Neuron (in vitro differentiated cells): ENCODE results near the gene ARHGEF4.

Experiments
- H2AFZ ChIP-seq: one replicate; pipeline ENCODE4 v1.6.1; 2013; ENCODE audit warnings: low read depth, mild to moderate bottlenecking, inconsistent platforms, low read length, moderate library complexity
- H3K27me3 ChIP-seq: one replicate; pipeline ENCODE4 v1.6.1; 2013; ENCODE audit warnings: low read length; ENCODE audit not compliant: insufficient read depth
- H3K36me3 ChIP-seq: one replicate; pipeline ENCODE4 v1.6.1; 2013; ENCODE audit warnings: low read length; ENCODE audit not compliant: insufficient read depth
- H3K4me1 ChIP-seq: one replicate; pipeline ENCODE4 v1.6.1; 2013; ENCODE audit warnings: low read length; ENCODE audit not compliant: insufficient read depth
- H3K4me3 ChIP-seq: 2 replicates; pipeline ENCODE4 v1.5.1; 2013; ENCODE audit warnings: mild to moderate bottlenecking, low read length, moderate library complexity
- H3K9me3 ChIP-seq: one replicate; pipeline ENCODE4 v1.6.1; 2013; ENCODE audit warnings: low read length

The ARHGEF4 gene

DNA sequence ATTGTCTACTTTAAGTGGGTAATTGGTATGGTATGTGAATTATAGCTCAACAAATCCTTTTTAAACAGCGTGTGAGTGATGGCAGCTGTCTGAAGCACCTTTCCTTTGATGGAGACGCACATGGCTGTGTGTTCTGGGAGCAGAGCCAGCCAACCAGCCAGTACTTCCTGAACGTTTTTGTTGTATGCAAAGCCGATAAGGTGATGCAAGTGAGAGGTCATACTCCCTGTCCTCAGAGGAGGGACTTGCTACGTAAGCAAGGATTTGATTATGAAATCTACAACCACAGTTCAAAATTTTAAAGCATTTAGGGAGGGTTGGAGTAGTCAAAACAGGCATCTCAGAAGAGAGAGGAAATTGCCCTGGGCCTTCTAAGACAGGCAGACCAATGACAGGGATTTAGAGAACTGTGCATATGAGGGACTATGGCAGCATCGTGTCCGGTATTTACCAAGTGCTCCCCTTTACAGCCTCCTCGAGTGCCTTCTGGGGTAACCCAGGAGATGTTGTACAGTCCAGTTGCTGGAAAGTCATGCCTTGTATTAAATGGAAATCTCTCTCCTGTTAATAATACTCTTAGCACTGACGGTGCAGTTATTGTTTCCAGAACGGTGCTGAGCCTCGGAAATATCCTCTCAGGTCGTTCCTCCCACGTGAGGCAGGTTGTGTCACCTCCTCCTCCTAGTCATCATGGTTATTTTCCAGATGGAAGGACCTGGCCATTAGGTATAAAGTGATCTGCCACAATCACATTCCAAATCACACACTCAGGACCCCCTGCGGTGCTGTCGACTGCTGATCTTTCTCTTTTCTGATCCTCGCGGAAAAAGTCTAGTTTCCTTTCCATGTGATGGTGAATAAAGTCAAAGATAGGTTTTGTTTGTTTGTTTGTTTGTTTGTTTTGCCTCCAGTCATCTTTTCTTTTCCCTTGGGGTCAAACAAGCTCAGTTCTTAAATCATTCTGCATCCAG, 28.4 kb downstream of the ARHGEF4 start:
- H3K36me3 ChIP-seq, result no peaks in the 10 kb centered on the region
- H3K9me3 ChIP-seq, result no peaks in the 10 kb centered on the region
- no peaks in the 10 kb centered on the region for H3K4me1 ChIP-seq
- H3K4me3 ChIP-seq, result no peak overlapping the region
- no peak overlapping the region for H2AFZ ChIP-seq
- no peaks in the 10 kb centered on the region for H3K27me3 ChIP-seq

DNA sequence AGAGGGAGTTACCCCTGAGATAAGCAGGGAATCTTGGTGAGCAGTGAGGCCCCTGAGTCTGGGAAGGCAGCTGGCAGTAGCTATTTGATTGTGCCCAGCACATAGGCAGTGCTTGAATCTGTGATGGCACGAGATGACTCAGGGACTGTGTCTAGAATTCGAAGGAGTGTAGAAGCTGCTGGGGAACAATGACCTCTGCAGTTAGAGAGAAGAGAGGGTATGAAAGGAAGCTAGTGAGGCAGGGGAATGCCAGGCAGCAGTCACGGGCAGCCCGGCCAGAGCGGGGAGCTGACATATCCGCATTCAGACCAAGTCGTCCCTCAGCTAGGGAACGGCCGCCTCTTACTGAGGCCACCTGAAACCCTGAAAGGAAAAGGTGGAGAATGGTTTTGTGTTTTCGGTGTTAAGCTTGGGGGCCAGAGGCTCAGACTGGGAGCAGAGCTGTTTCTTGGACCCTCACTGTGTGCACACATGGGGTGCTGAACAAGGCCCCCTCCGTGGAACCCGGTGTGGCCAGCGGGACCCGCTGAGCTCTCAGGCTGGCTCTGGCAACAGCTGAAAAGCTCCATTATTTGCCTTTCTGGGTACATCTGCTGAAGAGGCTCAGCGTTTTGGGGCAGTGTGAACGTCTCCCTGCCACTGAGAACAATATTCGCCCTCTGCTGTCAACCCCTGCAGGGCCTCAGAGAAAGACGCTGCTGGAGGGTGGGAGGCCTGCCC, 32.9 kb downstream of the ARHGEF4 start:
- Histone ChIP-seq H3K4me1 (peaks cover 7% of the 10 kb centered on the region), H2AFZ (no peak overlapping the region), H3K36me3 (no peaks in the 10 kb centered on the region), H3K9me3 (no peaks in the 10 kb centered on the region), H3K4me3 (no peak overlapping the region), H3K27me3 (no peaks in the 10 kb centered on the region)

DNA sequence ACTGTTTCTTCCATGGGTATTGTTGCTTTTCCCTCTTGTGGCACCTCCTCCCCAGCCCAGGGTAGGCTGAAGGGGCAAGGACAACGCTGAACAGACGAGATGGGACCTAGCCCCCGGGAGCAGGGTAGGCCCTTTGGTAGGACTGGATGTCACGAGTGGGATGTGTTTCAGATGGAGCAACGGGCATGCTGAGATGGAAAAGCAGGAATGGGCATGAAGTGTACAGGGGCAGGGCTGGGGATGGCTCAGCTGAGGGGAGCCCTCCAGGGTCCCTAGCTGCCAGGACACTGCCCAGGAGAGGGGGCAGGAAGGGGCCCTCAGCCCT, 33.4 kb downstream of the ARHGEF4 start:
- Histone ChIP-seq H3K4me1 (peaks cover 7% of the 10 kb centered on the region), H2AFZ (no peak overlapping the region), H3K36me3 (no peaks in the 10 kb centered on the region), H3K9me3 (no peaks in the 10 kb centered on the region), H3K27me3 (no peaks in the 10 kb centered on the region), H3K4me3 (no peak overlapping the region)

DNA sequence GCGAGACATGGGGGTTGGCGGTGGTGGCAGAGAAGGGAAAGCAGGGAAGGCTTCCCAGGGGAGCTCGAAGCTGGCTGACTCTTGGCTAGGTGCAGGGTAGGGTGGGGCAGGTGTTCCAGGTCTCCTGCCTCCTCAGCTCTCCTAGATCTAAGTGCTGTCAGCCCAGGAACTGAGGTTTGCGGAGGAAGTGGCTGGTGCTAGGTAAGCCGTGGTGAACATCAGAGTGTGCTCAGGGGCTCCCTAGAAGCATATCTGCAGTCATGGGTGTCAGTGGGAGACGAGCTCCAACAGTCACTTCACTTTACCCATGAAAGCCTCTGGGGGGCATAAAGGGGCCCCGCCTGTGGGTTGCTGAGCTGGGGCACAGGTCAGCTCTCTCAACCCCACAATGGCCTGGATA, 34.1 kb downstream of the ARHGEF4 start:
- peaks cover 7% of the 10 kb centered on the region for H3K4me1 ChIP-seq
- H3K27me3 ChIP-seq, result no peaks in the 10 kb centered on the region
- no peak overlapping the region for H2AFZ ChIP-seq

DNA sequence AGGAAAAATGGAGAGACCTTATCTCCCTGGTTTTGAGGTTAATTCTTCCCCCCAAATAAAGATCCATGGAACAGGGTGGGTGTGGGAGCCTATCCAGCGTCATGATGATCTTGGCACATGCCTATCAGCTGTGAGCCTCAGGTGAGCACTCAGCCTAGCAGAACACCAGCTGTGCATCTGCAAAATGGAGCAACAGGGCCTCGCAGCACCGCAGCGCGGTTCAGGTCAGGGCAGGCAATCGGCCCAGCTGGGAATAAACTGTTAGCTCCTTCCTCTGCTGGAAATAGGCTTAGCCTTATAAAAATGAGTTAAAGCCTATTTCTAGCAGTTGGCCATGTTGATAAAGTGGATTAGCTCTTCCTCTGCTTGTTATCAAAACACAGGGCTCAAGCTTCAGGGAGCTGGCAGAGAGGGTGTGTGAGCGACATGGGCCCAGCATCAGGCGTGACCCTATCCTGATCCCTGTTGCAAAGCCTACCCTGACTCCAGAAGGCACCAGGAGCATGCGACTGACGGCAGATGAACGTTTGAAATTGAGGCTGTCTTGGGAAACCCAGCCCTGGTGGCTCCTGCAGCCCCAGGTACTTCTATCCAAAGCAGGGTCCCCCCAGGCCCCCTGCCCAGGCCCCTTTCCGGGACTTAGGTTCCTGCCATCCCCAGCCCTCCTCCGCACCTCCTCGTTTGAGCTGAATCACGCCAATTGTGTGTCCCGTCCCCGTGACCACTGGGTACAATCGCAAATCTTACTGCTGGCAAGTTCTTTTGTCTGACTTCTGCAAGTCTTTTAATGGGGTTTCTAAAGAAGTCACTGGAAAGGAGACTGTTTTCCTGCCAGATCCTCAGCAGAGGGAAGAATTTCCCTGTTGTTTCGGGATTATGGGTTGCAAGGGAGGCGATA, 35.4 kb downstream of the ARHGEF4 start:
- no peaks in the 10 kb centered on the region for H3K27me3 ChIP-seq
- H2AFZ ChIP-seq, result peak overlapping the region; percentile 29
- no peak overlapping the region for H3K4me3 ChIP-seq
- H3K4me1 ChIP-seq, result peaks cover 7% of the 10 kb centered on the region
- no peaks in the 10 kb centered on the region for H3K36me3 ChIP-seq
- no peaks in the 10 kb centered on the region for H3K9me3 ChIP-seq

More for the DNA sequence above, 34.1 kb downstream of the ARHGEF4 start:
- Histone ChIP-seq H3K4me3 (no peak overlapping the region), H3K36me3 (no peaks in the 10 kb centered on the region), H3K9me3 (no peaks in the 10 kb centered on the region)

DNA sequence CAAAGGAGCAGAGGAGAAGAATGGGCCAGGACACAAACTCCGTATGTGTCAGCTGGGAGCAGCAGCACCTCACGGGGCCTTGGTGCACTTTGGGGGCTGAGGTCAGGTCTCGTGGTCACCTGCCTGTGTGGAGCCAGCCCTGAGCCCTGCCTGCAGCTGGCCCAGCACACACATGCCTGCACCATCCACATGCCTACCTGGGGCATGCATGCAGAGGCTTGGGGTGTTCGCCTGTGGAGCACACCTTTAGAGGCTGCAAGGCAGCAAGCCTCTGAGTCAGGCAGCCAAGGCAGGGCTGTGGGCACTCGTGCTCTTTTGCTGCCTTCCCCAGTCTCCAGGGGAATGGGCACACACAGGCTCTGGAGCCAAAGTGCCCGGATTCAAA, 36.0 kb downstream of the ARHGEF4 start:
- H3K27me3 ChIP-seq, result no peaks in the 10 kb centered on the region

DNA sequence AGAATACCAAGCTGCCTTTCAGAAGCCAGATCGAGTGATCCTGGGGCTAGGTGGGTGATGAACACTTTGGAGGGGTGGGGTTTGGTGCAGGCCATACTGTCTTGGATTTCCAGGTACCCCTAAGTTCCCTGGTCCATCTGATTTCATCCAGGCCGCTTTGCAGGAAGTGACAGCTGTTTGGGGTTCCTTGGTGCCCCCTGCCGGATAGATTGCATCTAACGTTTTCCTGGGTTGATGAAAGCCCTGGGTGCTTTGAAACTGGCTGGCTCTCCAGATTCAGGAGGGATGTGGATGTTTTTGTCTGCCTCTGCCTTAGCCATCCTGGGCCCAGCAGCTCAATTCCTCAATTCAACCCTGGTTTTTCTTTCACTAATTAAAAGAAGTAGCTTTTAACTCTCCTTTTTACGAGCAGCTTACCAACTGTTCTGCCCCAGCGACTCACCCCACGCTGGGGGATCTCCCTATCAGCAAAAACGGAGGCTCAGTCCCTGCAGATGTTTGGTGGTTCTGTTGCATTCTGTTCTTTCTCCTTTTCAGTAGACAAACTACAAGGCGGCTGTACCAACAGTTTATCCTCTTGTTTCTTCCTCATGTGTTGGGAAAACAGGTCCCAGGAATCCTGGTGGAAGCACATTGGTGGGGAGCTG, 37.1 kb downstream of the ARHGEF4 start:
- no peaks in the 10 kb centered on the region for H3K27me3 ChIP-seq

More for the DNA sequence above, 36.0 kb downstream of the ARHGEF4 start:
- peaks cover 7% of the 10 kb centered on the region for H3K4me1 ChIP-seq
- H3K36me3 ChIP-seq, result no peaks in the 10 kb centered on the region
- peak overlapping the region; percentile 29 for H2AFZ ChIP-seq
- no peaks in the 10 kb centered on the region for H3K9me3 ChIP-seq
- no peak overlapping the region for H3K4me3 ChIP-seq

DNA sequence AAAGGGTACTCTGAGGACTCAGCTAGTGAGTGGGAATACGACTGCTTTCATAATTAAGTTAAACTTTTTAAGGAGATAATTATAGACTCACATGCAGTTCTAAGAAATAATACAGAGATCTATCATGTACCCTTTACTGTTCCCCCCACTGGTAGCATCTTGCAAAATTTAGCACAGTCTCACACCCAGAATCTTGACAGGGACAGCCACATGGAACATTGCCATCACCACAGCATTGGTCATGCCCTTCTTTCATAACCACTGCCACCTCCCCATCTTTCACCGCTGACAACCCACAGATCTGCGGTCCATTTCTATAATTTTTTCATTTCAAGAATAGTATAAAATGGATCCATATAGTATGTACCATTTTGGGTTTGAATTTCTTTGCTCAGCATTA, 37.8 kb downstream of the ARHGEF4 start:
- Histone ChIP-seq H3K4me3 (no peak overlapping the region), H3K27me3 (no peaks in the 10 kb centered on the region), H3K36me3 (no peaks in the 10 kb centered on the region)

More for the DNA sequence above, 37.1 kb downstream of the ARHGEF4 start:
- no peaks in the 10 kb centered on the region for H3K9me3 ChIP-seq
- no peak overlapping the region for H3K4me3 ChIP-seq
- no peak overlapping the region for H2AFZ ChIP-seq
- no peaks in the 10 kb centered on the region for H3K36me3 ChIP-seq
- peaks cover 7% of the 10 kb centered on the region for H3K4me1 ChIP-seq

DNA sequence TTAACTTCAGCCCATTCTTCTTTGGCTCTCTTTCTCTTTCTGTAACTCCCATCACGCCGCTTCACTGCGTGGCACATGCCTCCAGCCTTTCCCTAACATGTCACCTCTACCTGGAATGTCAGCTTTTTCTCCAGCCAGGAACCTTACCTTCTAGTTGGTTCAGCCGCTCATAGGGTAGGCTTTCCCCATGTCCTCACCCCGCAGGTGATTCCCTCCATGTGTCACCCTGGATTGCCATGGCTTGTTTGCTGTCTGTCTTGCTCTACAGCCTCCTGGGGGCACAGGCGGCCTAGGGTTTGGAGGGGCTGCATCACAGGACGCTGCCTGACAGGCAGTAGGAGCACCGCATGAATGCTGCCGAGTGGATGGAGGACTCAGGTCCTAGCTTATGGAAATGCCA, 39.2 kb downstream of the ARHGEF4 start:
- no peak overlapping the region for H2AFZ ChIP-seq
- H3K36me3 ChIP-seq, result no peaks in the 10 kb centered on the region
- H3K9me3 ChIP-seq, result no peaks in the 10 kb centered on the region
- peaks cover 7% of the 10 kb centered on the region for H3K4me1 ChIP-seq
- H3K4me3 ChIP-seq, result no peak overlapping the region
- no peaks in the 10 kb centered on the region for H3K27me3 ChIP-seq

More for the DNA sequence above, 37.8 kb downstream of the ARHGEF4 start:
- H3K9me3 ChIP-seq, result no peaks in the 10 kb centered on the region
- peaks cover 7% of the 10 kb centered on the region for H3K4me1 ChIP-seq
- no peak overlapping the region for H2AFZ ChIP-seq

DNA sequence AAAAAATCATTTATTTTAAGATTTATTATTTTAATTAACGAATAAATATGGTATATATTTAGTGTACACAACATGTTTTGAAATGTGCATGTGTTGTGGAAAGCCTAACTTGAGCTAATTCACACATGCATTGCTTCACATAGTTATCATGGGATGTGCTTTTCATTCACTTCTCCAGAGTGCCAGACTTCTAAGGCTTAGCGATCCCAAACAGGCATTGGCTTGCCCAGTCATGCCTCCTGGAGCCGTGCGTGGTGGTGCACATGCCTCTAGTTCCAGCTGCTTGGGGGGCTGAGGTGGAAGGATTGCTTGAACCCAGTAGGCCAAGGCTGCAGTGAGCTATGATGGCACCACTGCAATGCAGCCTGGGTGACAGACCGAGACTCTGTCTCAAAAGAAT, 40.5 kb downstream of the ARHGEF4 start:
- Histone ChIP-seq H2AFZ (no peak overlapping the region), H3K9me3 (no peaks in the 10 kb centered on the region), H3K27me3 (no peaks in the 10 kb centered on the region), H3K4me1 (peaks cover 4% of the 10 kb centered on the region), H3K36me3 (no peaks in the 10 kb centered on the region), H3K4me3 (no peak overlapping the region)

DNA sequence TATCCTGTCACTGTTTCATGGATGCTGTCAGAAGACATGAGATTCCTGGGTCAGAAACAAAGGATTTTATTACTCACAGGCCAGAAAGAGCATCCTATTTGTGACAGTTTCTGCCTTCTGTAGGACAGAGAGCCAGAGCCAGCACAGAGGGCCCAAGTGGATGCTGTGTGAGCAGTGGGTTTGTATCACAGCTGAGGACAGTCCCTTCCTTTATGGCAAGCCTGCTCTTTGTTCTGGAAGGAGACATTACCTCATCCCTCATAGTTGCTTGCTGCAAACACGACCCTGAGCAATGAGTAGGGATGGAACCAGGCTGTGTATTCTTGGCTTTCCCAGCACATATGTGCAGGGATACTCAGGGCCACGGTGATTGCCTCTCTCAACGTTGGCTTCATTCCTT, 41.6 kb downstream of the ARHGEF4 start:
- Histone ChIP-seq H3K4me1 (no peaks in the 10 kb centered on the region), H2AFZ (no peak overlapping the region), H3K9me3 (no peaks in the 10 kb centered on the region), H3K36me3 (no peaks in the 10 kb centered on the region), H3K4me3 (no peak overlapping the region), H3K27me3 (no peaks in the 10 kb centered on the region)

DNA sequence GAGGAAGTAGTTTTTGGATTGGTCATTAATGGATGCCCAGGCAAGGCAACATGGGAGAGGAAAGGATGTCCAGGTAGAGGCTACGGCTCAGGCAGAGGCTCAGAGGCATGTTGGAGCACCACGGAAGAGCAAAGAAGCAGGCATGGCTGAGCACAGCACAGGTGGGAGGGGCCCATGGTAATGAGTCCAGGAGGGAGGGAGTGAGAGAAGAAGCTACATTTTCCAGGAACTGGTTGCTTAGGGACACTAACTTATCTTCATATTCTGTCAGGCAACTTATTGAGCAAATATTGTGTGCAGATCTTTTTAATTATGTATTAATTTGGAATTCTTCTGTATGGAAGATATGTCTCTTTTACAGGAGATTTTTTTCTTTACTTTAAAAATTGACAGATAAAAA, 42.2 kb downstream of the ARHGEF4 start:
- Histone ChIP-seq H3K27me3 (no peaks in the 10 kb centered on the region), H3K9me3 (no peaks in the 10 kb centered on the region), H3K4me3 (no peak overlapping the region), H3K36me3 (no peaks in the 10 kb centered on the region), H2AFZ (no peak overlapping the region), H3K4me1 (no peaks in the 10 kb centered on the region)
